Activated CD8-positive, alpha-beta memory T cell treated with anti-CD3 and anti-CD28 coated beads, Interleukin-2, amount 50 U/mL, for 48 hours (primary cell): ENCODE measurements around the gene CA10.

Experiments
- DNase-seq: peaks from one replicate; pipeline ENCODE4 v3.0.0-alpha.2; 2020

The CA10 gene

DNA sequence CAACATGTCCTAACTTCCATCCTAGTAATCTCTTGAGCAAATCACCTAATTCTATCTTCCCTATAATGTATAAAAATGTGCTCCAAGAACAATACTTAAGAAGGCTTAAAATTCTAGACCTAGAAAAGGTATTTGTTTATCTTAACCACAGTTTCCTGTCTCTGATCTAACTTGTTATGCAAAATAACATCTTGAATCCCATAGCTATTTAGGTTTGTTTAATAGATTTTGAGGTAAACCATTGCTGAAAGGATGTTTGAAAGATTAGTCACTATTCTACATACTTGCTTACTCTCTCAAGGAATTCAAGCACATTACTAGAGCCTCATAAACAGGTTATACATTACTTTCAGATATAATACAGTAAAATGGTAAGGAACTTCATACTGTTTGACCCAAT, 13.0 kb downstream of the CA10 start:
- no peak for DNase-seq

DNA sequence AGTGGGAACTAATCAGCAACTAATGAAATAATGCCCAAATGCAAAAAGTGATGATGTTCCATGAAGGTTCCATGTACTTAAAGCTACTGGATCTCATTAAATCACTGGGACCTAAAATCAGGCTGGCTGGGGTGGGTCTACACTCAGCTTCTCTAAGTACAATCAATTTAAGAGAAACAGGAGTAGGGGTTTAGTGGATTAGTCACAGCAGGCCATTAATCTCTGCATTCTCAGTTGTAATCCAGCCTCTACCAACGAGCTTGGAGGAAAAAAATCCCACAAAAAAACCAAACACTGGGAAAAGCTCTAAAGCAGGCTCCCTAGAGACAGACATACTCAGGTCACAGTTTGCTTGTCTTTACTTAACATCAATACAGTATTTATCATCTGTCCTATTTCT, 15.0 kb downstream of the CA10 start:
- DNase-seq = no peak

DNA sequence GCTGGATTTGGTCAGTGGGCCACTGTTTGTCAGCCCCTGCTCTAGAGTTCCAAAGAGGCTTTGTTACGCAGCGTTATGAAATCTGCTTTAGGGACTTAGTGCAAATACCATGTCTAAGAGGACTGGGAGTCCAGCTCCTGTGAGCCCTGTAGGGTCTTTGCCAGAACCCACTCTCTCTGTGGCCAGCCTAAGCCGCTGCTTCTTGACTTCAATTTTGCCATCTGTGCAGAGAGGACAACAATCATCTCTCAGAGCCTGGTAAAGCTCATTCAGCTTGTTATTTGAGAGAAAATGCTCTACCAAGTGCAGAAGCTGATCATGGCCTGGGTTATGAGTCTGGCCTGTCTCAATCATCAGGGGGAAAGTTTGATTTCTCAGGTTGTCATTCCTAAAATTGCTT, 17.9 kb downstream of the CA10 start:
- DNase-seq = no peak

DNA sequence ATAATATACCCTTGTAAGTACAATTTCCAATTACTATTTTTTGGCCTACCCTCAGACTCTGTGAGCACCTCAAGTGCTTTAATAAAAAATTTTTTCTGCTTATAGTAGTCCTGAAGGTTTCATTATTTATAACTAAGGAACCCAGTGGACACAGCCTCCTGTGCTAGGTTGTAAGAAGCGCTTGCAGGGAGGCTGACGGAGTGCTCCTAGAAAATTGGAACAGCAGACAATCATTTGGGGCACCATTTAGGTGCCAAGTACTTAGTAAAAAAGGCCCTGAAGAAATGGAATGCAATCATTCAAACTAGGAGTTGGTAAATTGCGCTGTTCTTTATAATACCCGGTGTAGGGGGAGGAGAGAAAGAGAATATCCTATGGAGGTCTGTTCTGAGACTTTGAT, 19.8 kb downstream of the CA10 start:
- DNase-seq = no peak

DNA sequence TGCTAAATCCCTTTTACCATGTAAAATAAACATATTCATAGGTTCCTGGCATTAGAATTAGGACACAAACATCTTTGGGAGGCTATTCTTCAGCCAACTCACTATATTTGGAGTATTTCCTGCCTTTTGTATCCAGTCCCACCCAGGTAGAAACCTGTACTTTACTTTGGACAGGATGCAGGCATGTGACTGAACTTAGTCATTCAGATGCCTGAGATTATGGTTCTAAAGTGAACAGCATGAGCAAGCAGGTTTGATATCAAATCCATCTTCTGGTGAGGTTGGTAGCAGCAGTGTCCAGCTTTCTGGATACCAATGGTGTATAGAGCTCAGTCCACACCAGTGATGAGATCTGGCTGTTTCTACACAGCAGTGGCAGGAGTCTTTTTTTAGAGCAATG, 20.2 kb downstream of the CA10 start:
- DNase-seq = no peak

DNA sequence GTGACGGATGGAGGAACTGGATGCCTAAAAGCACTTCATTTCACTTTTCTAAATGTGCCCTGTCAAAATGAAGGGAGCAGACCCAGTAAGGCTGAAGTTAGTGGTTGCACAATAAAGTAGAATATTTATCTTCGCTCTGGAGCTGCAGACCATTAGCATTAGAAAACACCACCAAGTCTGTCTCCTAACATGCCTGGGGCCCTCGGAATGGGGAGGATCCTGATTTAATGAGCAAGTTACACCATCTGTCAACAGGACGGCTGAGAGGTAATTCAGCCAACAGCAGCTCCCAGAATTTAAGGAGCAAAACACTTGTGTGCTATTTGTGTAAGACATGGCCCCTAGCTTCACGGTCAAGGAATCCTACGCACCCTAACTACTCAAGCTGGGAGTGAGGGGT, 22.3 kb downstream of the CA10 start:
- no peak for DNase-seq

DNA sequence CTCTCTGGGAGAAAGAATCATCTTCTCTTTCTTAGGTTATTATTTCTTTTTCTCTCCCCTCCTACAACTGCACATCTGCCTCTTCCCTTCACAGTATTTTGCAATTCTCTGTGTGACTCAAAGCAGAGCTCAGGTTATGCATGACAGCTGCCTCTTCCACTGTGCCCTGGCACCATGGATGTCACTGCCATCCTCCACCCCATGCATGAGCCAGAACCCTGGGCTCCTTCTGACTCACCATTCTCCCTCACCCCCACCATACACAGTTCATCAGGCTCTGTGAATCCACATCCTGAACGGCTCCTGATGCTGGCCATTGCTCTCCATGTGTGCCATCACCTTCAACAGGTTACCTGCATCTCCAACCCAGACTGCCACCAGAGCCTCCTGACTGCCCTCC, 23.9 kb downstream of the CA10 start:
- DNase-seq = no peak

DNA sequence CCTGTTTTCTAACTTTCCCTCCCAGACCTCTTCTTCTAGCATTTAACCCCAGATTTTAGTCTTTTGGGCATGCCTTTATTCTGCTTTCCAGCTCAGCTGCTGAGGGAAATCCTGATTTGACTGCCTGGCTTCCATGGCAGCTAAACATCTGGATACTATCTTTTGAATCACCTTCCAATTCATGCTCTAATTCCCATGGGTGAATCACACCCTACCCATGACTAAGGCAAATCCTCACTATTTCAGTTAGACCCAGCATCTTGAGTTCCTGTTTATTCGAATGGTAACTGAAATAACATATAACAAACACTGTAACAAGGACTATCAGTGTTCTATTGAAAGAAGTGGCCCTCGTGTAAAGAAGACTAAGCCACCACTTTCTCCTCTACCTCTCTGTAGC, 29.8 kb downstream of the CA10 start:
- no peak for DNase-seq

DNA sequence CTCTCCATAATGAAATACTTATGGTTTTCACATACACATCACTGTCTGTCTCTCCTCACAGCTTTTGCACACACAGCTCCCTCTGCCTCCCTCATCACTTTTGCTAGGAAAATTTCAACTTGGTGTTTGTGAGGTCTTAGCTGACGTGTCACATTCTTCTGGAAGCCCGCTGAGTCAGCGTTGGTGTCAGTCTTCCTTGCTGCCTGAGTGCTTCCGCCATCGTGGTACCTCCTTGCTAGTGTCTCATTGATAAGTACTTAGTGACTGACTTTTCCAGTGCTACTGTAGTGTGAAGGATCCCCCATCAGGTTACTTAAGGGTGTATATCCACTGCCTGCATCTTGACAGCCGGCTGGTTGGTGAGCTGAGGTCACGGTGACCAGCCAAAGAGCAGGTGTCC, 33.5 kb downstream of the CA10 start:
- DNase-seq = no peak

DNA sequence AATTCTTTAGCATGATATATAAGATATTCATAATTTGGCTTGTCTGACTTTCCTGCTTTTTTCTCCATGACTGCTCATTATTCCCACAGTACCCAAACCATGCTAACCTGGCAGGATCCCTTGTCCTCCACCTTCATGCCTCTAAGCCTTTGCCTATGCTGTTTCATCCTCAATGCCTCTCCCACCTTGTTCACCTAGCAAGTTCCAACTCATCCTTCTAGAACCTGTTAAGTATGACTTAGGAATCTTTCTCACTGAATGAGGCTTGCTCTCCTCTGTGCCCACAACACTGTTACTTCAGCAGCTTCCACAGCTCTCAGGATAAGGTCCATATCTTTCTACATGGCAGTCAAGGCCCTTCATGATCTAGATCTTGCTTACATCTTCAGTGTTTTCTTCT, 34.0 kb downstream of the CA10 start:
- DNase-seq = no peak

DNA sequence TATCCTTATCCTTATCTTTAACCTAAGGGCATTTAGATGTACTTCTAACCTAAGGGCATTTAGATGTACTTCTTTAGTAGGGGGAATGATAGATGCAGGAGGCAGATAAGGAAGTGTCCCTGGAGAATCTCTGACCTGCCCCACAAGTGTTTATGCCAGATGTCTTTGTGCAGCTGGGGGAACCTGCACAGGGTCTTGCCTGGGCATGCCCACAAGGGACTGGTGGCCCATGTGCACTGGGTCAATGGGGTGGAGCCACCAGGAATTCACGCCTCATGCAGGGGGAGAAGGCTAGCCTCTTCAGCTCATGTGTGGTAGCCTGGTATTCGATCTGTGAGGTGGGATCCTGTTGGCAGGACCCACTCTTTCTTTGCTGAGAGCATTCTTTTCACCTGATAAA, 38.0 kb downstream of the CA10 start:
- no peak for DNase-seq

DNA sequence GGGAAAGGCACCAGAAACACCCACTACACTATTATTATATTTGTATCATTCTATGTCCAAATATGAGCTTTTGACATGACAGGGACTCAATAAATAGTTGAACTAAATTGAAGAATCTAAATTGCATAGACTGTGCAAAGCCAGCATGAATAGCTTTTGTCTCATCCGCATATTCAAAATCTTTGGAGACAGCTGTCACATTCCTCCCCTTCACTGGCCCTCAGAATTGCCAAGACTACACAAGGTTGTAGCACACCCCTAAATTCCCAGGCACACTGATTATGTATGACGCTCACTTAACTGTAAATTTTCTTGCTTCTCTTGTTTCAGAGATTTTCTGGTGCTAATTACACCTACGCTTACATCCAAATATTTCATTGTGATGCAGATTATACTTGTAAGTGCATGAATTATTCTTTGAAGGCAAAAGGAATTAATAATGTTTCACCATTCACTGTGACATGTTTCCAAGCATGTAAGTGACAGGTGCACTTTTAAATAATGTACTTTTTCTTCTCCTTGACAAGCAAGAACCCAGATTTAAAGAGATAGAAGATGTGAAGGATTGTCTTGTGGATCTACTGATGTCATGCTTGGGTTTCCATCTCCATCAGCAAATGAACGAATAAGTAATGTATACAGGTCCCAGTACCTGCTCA, 47.5 kb downstream of the CA10 start:
- no peak for DNase-seq

DNA sequence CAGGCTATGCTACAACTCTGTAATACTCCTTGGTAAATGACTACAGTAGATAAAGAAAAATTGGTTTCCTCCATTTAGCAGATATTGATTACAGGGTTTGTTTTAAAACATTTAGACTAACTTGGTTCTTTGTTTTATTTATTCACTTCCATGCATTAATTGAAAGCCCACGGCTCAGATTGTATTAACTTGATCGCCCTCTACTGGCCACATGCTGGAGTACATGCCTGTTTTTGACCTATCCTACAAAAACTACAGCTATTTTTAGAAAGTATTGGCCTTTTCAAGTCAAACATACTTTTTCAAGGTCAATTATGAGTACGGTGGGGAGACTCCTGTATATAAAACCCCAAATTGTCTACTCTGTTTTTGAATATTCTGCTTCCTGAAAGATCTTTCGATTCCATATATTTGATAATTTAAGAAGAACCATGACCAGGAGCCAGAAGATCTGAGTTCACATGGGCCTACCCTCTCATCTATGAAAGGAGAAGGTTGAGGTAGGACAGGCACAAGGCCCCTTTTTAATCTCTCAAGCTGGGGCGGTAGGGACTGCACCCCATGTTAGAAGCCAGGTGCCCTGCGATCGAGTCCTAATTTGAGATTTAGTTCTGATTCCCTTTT, 51.8 kb downstream of the CA10 start:
- peak; percentile 59 for DNase-seq

DNA sequence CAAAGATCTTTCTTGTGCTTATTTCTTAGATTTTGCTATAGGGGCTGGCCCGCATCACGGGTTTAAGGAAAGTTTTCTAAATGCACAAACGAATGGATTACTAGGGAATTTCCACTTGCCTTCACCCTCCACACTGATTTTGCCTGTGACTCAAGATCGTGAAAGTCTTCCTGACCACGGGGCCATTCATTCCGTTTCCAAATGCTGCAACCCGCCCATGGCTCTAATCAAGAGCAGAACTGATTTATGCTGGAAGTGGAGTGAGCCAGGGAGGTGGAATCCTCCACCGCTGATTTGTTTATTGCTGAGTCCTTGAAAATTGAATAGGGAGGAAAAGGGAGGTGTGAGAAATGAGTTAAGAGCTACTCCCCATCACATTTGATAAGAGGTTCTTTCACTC, 52.4 kb downstream of the CA10 start:
- no peak for DNase-seq

DNA sequence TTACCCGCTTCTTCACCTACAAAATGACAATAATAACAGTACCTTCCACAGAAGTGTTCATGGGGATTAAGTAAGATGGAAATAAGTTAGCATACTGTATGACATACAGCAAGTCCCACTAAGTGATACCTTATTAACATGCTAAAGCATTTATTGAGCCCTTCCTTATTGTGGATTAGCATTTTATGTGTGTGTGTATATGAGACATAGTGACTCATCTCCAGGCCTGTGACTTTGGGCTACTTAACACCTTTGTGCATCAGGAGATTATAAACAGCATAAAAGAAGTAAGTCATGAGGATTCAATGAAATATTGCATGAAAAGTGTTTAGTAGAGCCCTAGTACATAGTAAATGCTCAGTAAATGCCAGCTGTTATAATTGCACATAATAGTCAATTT, 52.9 kb downstream of the CA10 start:
- DNase-seq = no peak

DNA sequence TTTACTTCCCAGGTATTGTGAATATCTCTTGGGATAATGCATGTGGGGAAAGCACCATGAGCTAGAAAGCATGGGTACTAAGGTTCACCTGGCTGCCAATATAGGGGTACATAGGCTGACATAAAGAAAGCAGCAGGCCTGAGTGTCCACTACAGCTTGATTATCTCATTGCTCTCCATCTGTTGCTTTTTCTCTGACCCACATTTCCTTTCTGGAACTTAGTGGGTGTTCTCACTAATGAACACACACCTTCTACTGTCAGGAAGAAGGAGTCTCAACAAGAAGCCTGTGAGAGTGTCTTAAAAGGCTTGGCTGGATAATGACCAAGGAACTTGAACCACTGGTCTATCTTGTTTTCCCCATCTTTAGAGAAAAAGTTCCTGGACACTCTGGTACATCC, 62.5 kb downstream of the CA10 start:
- DNase-seq = no peak

DNA sequence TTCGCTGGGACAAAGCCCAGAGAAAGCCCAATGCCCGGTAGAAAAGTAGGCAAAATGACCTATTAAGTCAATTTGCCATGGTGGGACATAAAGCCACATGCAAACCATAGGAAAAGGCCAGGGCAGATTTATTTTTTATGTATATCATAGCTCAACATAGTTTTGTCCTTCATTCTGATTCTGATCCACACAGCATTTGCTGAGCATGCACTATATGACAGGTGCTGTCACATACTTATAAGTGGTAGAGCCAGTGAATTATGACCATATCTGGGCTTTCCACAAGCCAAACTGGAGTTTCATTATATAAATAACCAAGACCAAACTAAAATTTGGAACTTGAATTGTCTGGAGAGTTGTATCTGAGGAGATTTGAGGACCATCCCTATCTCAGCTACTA, 74.3 kb downstream of the CA10 start:
- no peak for DNase-seq

DNA sequence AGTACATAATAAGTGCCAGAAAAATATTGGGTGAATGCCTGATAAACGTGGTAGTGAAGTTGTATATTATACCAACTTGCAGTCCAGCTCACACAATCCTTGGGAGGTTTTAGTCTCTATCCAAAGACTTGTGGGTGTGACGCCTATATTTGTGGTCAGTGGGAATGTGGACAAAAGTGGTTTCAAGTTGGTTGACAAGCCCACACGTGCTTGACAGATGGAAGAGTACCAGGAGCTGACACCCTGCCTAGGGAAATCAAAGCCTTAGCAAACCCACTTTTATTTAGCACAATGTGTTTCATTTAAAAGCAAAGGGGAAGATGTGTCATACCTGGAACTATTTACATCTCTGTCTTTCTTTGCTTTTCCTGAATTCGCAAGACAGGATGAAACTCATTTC, 79.0 kb downstream of the CA10 start:
- no peak for DNase-seq

DNA sequence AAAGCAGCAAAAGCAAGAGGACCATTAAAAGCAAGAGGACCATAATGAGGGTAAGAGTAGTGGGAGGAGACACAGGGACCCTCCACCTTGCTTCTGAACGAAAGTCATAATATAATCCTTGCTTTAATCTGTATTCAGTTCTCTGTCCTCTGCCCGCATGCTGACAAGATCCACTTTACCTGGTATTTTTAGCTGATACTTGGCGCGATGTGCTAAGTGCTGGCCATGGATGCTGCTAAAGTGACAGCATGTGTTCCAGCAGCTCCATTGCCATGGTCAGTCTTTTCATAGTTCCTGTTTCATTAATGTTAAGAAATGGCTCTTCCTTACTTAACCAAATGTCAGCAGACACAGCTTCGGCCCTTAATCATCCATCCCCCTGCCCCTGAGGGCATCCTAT, 86.8 kb downstream of the CA10 start:
- DNase-seq = no peak

DNA sequence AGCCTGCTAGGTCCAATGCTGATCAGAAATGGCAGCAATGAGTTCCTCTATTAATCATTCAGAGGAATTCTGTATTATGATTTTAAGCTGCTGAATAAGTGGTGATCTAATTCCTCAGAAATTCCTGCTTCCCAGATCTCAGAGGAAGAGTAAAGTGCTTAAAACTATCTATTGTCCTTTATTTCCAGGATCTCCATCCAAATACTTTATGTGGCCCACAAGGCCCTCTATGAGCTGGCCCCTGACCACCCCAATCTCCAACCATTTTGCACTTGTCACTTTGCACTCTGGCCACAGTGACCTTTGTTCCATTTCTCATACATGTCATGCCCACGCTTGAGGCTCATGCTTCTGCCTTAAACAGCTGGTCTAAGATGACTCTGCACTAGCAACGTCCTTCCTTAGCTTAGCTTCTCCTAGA, 93.7 kb downstream of the CA10 start:
- DNase-seq = no peak

DNA sequence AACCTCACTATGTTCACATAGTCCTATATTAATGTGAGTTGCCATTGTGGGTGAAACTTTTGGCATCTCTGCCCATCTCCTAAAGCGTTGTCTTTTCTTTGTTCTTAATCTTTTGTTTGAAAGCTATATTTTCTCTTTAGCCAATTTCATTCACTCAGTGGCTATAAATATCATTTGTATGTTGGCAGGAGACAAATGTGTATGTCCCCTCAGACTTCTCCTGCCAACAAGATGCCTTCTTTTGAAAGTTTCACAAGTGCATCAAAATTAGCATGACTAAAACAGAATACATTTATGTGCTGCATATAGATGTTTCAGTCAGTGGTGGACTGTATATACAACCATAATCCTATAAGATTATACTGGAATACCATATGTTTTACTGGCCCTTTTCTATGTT, 109.0 kb downstream of the CA10 start:
- no peak for DNase-seq

DNA sequence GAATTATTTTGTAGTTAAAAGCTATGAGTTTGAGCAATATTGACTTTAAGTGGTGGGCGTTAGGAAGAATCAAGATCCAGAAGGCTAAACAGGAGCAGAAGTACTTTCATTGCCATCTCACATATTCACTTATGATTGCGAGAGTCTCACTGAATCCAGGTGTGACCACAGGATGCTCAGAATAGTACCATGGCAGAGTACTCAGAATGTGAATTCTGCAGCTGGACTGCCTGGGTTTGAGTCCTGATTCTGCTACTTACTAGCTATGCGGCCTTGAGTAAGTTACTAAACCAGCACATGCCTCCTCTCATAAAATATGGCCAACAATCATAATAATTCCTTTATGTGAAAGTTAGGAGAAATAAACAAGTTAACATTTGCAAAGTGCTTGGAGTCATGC, 109.5 kb downstream of the CA10 start:
- no peak for DNase-seq

DNA sequence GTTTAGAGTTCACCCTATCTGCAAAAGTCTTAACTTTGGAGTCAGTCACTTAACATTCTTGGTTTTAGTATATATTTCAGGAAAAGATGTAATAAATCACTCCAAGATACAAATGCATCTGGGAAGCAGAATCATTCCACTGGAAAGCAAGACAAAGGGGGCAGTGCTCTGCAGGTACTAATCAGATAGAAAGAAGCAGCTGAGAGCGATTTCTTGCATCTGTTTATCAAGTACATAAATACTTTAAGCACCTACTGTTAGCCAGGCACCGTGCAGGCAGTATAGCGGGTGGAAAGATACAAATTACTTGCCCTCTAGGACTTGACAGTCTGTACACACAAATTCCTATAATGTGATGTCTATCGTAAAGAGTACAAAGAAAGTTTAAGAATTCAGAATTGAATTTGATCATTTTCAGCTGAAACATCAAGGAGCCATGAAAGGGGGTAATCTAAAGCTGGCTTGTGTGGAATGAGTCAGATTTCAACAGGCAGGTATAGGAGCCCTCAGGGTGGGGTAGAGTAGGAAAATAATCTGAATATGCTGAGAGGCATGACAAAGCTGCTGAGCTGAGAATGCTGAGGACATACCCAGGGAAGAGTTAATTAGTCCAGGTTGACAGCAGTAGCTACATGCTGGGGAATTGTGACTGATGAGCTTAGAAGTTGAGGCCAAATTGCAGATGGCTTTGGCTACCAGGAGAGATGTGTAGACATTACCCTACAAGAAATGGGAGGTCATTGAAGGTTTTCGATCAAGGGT, 110.2 kb downstream of the CA10 start:
- DNase-seq = no peak

DNA sequence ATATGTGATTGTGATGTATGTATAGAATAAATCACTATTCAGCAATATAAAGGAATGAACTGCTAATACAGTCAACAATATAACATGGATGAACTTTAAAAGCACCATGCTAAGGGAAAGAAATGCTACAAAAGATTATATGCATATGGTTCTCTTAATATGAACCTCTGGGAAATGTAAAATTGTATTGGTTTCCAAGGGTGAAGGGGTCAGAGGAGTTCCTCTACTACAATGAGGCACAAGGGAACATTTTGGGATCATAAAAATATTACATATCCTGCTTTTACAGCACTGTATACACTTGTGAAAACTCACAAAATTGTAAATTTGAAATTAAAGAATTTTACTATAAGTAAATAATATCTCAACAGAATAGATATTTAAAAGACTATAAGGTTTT, 111.4 kb downstream of the CA10 start:
- no peak for DNase-seq
